Hippocampal formation (tissue), 2 donors: ENCODE data around the gene OTOR.

ENCODE experiments used
- DNase-seq, 2 donors: peaks; one replicate each; lab custom pipeline; 2025; lab: John Stamatoyannopoulos, UW

Gene OTOR

DNA sequence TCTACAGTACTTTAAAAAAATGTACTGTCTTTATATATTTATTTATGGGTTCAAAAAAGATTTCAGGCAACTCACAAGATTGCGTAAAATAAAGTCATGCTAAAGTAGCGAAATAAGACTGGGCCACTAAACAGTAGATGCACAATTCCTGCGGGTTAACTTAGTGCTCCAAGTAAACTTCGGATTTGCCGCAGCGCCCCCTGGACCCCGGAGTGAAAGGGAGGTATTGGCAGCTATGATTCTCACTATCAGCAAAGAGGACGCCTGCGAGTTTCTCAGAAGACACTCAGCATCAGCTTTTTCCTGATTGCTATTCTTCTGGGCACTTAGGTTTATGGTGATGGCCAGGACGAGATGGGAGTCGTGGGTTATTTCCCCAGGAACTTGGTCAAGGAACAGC is 1.4 kb downstream of the OTOR start:
- no peak for DNase-seq

DNA sequence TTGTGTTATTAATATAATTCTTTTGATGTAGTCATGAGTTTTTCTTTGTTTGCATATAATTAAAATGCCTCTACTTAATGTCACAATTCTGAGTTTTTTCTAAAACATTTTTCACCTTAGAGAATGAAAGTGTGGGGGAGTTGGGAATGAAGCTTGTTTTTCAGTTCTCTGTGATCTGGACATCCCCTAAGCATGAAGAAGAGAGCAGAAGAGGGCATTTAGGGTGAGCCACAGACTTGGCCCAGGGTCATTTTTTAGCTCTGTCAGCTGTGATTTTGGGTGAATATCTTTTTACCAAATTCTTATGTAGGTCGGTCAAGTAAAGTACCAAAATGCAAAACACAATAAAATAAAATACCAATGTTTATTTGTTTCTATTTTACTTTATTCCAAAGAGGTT is 3.9 kb downstream of the OTOR start:
- no peak for DNase-seq

DNA sequence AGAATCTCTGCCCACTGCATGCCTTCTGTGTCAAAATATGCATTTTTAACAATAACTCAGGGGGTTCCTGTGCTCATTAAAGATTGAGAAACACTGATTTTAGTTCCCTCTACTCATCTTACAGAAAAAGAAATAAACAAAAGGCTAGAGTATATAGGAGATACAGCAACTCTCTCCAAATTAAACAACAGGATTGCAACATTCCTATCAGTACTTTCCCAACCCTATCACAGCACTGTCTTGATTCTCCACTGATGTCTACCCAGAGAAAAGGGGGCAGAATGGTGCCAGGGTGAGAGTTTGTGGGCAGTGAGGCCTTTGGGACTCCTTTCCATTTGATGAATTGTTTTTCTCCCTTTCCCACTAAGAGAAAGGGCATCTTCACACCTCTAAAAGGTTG is 4.7 kb downstream of the OTOR start:
- no peak for DNase-seq

DNA sequence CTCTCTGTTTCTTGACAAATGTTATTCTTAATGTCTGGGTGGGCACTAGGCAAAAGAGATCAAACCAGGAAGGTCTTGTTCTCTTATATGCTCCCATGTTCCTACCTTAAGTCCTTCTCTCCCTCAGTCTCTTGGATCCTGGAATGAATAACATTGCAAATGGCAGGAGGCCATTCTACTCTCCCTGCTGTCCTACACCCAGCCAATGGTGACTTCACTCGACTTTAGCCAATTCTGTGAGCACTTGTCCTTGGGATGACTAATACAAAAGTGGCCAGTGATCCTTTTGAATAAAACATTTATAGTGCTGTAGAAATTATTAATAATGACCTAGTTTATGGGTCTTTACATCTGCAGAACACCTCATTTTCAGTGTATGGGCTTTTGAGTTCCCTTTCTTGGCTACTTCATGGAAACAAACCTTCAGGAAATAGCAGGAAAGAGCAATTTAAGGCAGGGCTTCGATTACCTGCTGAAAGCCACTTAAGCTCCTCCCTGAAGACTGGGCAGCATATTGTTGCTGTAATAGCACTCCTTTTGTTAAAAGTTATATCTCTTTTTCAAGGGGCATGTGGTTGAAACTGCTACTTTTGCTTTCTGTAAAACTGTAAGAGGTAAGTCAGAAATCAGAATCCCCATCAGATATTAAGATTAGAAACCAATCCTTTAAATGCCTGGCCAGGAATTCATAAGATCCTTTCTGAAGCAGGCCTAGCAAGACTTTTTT is 10.5 kb downstream of the OTOR start:
- no peak for DNase-seq

DNA sequence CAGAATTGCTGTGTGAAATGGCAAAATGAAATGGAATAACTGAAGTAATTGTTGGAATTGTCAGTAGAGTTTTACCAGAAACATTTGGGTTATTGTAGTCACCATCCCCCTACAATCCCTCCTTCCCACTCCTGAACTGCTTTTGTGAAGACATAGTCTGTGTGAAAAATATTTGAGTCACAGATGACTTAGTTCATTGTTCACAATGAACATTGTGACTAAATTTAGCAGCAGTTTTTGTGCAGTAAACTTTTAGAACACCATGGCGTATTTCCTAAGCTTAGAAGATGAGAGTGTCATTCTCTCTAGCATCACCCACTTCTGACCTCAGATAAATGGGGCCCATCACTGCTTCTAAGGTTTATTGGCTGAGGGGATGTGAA is 11.0 kb downstream of the OTOR start:
- DNase-seq, result no peak

DNA sequence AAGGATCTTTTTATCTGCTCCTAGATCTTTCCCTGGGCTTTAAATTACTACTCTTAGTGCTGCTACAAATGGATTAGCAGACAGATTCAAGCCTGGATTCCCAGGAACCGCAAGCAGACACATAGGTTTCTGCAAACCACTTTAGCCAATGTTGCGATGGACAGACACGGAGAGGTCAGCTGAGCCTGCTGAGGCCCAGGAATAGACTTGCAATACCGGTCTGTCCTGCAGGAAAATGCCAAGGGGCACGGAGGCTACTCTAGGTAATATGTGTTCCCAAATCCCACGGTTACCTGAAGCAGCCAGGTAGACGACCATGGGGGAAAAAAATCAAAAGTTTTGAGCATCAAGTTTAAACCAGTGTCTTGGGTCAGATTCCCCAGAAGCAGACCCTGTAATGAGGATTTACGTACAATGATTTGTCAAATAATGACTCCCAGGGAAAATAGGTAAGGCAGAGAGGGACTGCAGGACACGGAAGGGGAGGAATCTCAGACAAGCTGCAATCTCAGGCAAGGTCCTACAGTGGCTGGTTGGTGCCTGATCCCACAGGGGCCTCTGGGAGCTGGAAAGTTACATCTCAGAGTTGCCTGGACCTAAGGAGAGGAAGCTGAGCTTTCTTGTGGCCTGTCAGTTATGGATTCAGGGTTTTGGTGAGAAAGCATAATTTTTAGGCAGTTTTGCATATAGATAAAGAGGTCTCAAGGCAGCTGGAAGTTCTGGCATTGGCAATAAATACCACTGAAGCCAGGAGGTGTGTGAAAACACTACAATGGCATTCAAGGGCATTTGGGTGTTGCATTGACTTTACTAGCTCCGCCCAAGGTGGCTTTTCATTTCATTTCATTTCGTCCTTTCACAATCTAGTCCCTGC is 12.5 kb downstream of the OTOR start:
- DNase-seq, result no peak

DNA sequence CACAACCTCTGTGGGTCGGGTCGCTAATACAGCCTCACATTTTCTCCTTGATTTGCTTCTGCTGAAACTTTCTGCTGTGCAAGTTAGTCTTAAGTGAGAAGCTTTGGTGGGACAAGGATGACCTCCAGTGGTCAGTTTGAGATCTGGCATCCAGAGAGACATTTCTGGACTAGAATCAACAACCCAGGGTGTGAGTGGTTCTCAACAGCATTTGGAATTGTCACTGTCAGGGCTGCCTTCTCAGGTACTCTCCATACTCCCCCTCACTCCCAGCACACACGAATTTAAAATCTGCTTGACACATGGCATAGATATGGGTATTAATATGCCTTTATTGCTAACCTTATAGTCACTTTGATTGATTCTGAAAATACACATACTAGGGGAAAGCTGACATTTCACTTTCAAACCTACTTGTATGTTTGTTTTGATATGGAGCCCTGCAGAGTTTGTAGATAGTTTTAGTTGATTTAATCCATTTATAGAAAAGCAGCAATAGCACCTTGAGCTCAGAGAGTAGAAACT is 13.2 kb downstream of the OTOR start:
- peak; percentile 48 to 66 for DNase-seq

DNA sequence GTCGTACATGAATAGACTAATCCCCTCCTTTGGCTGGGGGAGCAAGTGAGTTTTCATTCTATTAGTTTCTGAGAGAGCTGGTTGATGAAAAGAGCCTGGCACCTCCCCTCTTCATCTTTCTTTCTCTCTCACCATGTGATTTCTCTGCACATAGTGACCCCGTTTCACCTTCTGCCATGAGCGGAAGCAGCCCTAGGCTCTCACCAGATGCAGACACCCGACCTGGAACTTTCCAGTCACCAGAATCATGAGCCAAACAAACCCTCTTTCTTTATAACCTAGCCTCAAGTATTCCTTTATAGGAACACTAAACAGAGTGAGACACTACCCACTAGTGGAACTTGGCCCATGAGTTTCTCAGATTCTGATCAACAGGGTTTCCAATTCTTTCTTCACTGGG is 16.4 kb downstream of the OTOR start:
- DNase-seq, result no peak

DNA sequence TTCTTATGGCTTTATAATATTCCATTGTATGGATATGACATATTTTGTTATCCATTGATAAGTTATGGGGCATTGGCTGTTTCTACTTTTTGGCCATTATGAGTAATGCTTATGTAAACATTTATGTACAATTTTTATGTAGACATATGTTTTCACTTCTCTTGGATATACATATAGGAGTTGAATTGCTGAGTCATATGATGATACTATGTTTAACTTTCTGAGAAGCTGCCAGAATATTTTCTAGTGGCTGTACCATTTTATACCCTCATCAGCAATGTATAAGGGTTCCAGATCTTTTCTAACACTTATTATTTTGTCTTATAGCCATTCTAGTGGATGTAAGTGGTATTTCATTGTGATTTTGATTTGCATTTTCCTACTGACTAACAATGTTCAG is 23.1 kb downstream of the OTOR start:
- no peak for DNase-seq

DNA sequence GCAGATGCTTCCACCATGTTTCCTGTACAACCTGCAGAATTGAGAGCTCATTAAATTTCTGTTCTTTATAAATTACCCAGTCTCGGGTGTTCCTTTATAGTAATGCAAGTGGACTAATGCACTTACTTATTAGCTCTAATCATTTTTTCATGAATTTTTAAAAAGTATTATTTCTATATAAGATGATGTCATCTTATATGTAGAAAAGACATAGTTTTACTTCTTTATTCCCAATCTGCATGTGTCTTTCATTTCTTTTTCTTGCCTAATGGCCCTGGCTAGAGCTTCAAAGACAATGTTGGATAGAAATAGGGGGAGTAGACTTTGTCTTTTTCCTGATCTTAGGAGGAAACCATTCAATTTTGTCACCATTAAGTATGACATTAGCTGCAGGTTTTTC is 27.8 kb downstream of the OTOR start:
- no peak for DNase-seq

DNA sequence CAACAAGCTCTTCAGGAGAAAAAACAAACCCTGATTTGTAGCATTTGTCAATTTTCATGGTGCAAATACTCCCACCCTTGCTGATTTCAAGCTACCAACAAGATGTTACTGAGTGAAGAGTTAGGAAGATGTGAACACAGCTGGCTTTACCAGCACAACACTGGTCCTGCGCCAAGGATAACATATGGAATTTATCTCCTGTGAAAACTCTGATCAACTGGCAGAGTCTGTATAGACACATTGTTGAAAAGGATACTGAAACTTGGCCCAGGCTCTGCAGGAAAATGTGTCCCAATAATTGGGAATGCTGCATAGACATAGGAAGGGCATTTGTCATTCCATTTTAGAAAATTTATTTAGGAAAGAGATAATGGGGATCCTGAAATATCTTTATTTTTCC is 29.0 kb downstream of the OTOR start:
- DNase-seq, result no peak

DNA sequence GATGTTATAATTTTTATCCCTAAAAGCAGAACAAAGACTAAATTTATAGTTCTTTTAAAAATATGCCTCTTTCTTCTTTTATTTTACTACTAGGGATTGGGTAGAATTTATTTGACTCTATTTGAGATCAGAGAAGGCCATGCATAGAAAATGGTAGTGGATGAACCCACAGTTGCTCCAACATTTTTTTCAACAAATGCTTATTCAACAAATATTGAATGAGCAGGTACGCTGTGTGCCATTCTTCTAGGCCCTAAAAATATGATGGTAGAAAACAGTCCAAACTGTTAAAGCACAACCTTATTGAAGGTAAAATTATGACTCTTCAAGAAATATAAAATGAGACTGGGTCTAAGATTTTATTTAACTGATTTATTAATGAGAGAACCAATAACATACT is 30.0 kb downstream of the OTOR start:
- no peak for DNase-seq

DNA sequence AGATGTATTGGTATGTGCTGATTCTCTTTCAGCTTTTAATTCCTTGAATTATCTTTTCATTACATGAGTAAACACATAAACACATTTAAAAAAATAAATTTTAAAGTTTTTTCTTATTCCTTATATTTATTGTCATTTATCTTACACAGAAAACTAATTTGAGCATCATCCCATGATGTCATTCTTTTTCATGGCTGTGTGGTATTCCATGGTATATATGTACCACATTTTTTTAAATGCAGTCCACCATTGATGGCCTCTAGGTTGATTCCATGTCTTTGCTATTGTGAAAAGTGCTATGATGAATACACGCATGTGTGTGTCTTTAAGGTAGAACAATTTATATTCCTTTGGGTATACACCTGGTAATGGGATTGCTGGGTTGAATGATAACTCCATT is 33.3 kb downstream of the OTOR start:
- DNase-seq, result no peak

DNA sequence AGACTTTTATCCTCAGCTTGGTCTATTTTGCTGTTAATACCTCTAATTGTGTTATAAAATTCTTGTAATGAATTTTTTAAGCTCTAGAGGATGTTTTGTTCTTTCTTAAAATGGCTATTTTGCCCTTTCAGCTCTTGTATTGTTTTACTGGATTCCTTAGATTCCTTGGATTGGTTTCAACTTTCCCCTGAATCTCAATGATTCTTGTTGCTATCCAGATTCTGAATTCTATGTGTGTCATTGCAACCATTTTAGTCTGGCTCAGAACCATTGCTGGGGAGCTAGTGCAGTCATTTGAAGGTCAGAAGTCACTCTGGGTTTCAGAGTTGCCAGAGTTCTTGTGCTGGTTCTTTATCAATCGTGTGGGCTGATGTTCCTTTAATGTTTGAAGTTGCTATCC is 37.1 kb downstream of the OTOR start:
- DNase-seq, result no peak
